HEK293 (cell line): ENCODE measurements around the gene TNPO3.

Source experiments
- CTCF ChIA-PET: fragments of 350-600 bp; formaldehyde crosslinking; extraction: SDS; loops from one replicate; lab custom pipeline; 2021; ENCODE audit warnings: antibody characterized with exemption; lab: Yijun Ruan, JAX
- POLR2A ChIA-PET: fragments of 300-600 bp; formaldehyde crosslinking; extraction: SDS; loops from one replicate; lab custom pipeline; 2020; ENCODE audit warnings: antibody characterized with exemption, inconsistent platforms; lab: Yijun Ruan, JAX
- H3K27ac ChIP-seq: fragments of 200-500 bp; sonication (Bioruptor generic); 2 replicates; pipeline ENCODE4 v1.5.1; 2014; ENCODE audit warnings: low read depth, low read length, control low read depth, inconsistent platforms; ENCODE audit errors: extremely low read depth
- H3K36me3 ChIP-seq, 2 experiments: fragments of 200-500 bp in 1 of 2; sonication (Bioruptor generic) in 1 of 2; 1 replicate in 1 of 2; 2 replicates in 1 of 2; pipeline ENCODE4 v1.5.1; 2014 to 2017; ENCODE audit warnings: inconsistent platforms in 2 of 2, low read length in 2 of 2; ENCODE audit not compliant: control insufficient read depth in 2 of 2, insufficient read depth in 1 of 2
- H3K4me1 ChIP-seq: fragments of 200-500 bp; sonication (Bioruptor generic); 2 replicates; pipeline ENCODE4 v1.5.1; 2014; ENCODE audit warnings: mild to moderate bottlenecking, low read length, inconsistent platforms; ENCODE audit not compliant: control insufficient read depth, insufficient read depth
- H3K4me3 ChIP-seq: 2 replicates; pipeline ENCODE4 v1.5.1; 2011; ENCODE audit warnings: low read depth, mild to moderate bottlenecking, control low read depth, low read length, moderate library complexity
- H3K9me3 ChIP-seq: fragments of 200-500 bp; sonication (Bioruptor generic); 2 replicates; pipeline ENCODE4 v1.5.1; 2014; ENCODE audit warnings: low read depth, low read length, inconsistent platforms; ENCODE audit not compliant: control insufficient read depth, insufficient read depth
- CTCF ChIP-seq: fragments of 450-650 bp; formaldehyde crosslinking; IDR thresholded peaks from 2 replicates; pipeline ENCODE4 v1.5.1; 2016; ENCODE audit warnings: missing biosample characterization, missing genetic modification characterization
- ELK4 ChIP-seq: IDR thresholded peaks from 2 replicates; pipeline ENCODE4 v1.6.1; 2011; ENCODE audit warnings: mild to moderate bottlenecking, low read depth, low read length, borderline replicate concordance
- GFI1B ChIP-seq: fragments of 450-650 bp; formaldehyde crosslinking; IDR thresholded peaks from 2 replicates; pipeline ENCODE4 v1.5.1; 2016; ENCODE audit warnings: missing biosample characterization, missing genetic modification characterization
- GLIS2 ChIP-seq: fragments of 450-650 bp; formaldehyde crosslinking; IDR thresholded peaks from 2 replicates; pipeline ENCODE4 v1.5.1; 2016; ENCODE audit warnings: missing biosample characterization, missing genetic modification characterization
- RBAK ChIP-seq: fragments of 450-650 bp; formaldehyde crosslinking; IDR thresholded peaks from 2 replicates; pipeline ENCODE4 v1.5.1; 2016; ENCODE audit warnings: missing biosample characterization, missing genetic modification characterization
- SETDB1 ChIP-seq: IDR thresholded peaks from one replicate; pipeline ENCODE4 v1.6.1; 2017; ENCODE audit warnings: mild to moderate bottlenecking, low read length, moderate library complexity, mixed read lengths; ENCODE audit not compliant: insufficient read length
- ZBTB49 ChIP-seq: fragments of 450-650 bp; formaldehyde crosslinking; IDR thresholded peaks from 2 replicates; pipeline ENCODE4 v1.5.1; 2016; ENCODE audit warnings: missing biosample characterization, missing genetic modification characterization, low read depth
- ZNF146 ChIP-seq: fragments of 450-650 bp; formaldehyde crosslinking; IDR thresholded peaks from 2 replicates; pipeline ENCODE4 v1.5.1; 2016; ENCODE audit warnings: missing biosample characterization, missing genetic modification characterization
- ZNF148 ChIP-seq: fragments of 450-650 bp; formaldehyde crosslinking; IDR thresholded peaks from 2 replicates; pipeline ENCODE4 v1.5.0; 2017; ENCODE audit warnings: missing biosample characterization, missing genetic modification characterization, borderline replicate concordance
- ZNF202 ChIP-seq: fragments of 450-650 bp; formaldehyde crosslinking; IDR thresholded peaks from 2 replicates; pipeline ENCODE4 v1.5.1; 2016; ENCODE audit warnings: missing biosample characterization, missing genetic modification characterization, borderline replicate concordance
- ZNF350 ChIP-seq: fragments of 450-650 bp; formaldehyde crosslinking; IDR thresholded peaks from 2 replicates; pipeline ENCODE4 v1.5.0; 2017; ENCODE audit warnings: missing biosample characterization, mild to moderate bottlenecking, missing genetic modification characterization
- ZNF48 ChIP-seq: fragments of 450-650 bp; formaldehyde crosslinking; IDR thresholded peaks from 2 replicates; pipeline ENCODE4 v1.5.1; 2016; ENCODE audit warnings: missing biosample characterization, missing genetic modification characterization
- ZNF488 ChIP-seq: fragments of 450-650 bp; formaldehyde crosslinking; IDR thresholded peaks from 2 replicates; pipeline ENCODE4 v1.5.1; 2016; ENCODE audit warnings: missing biosample characterization, missing genetic modification characterization
- ZNF549 ChIP-seq: fragments of 450-650 bp; IDR thresholded peaks from 2 replicates; pipeline ENCODE4 v1.5.1; 2018; ENCODE audit warnings: missing biosample characterization, missing genetic modification characterization, mild to moderate bottlenecking, inconsistent platforms, moderate library complexity
- ZNF560 ChIP-seq: fragments of 450-650 bp; formaldehyde crosslinking; IDR thresholded peaks from 2 replicates; pipeline ENCODE4 v1.5.1; 2017; ENCODE audit warnings: missing biosample characterization, missing genetic modification characterization, borderline replicate concordance
- ZNF660 ChIP-seq: fragments of 450-650 bp; IDR thresholded peaks from 2 replicates; pipeline ENCODE4 v1.5.1; 2018; ENCODE audit warnings: missing biosample characterization, mild to moderate bottlenecking, missing genetic modification characterization
- ZNF692 ChIP-seq: fragments of 450-650 bp; formaldehyde crosslinking; IDR thresholded peaks from 2 replicates; pipeline ENCODE4 v1.5.1; 2016; ENCODE audit warnings: missing biosample characterization, missing genetic modification characterization
- ZNF777 ChIP-seq: fragments of 450-650 bp; formaldehyde crosslinking; IDR thresholded peaks from 2 replicates; pipeline ENCODE4 v1.5.1; 2017; ENCODE audit warnings: missing biosample characterization, missing genetic modification characterization, borderline replicate concordance
- ZSCAN18 ChIP-seq: fragments of 450-650 bp; formaldehyde crosslinking; IDR thresholded peaks from 2 replicates; pipeline ENCODE4 v1.5.1; 2016; ENCODE audit warnings: missing biosample characterization, missing genetic modification characterization

TNPO3 gene

GRCh38 chr7:129073204-129073603, 18.3 kb upstream of the TNPO3 start:
- no peaks in the 10 kb centered on the region for H3K4me1 ChIP-seq
- TF ChIP-seq ZNF48 (tag by site-specific recombination) (no peak), ZNF146 (no peak), ZNF777 (tag by site-specific recombination) (no peak), ZSCAN18 (tag by site-specific recombination) (no peak), GLIS2 (tag by site-specific recombination) (no peak), ZNF692 (tag by site-specific recombination) (no peak), ELK4 (no peak), CTCF (no peak), RBAK (tag by site-specific recombination) (no peak), GFI1B (tag by site-specific recombination) (no peak), ZNF148 (tag by site-specific recombination) (no peak), ZNF488 (tag by site-specific recombination) (no peak), ZBTB49 (tag by site-specific recombination) (no peak), ZNF549 (tag by site-specific recombination) (no peak), ZNF202 (tag by site-specific recombination) (no peak), SETDB1 (no peak), ZNF660 (tag by site-specific recombination) (no peak), ZNF350 (no peak), ZNF560 (tag by site-specific recombination) (no peak)
- H3K9me3 ChIP-seq = no peaks in the 10 kb centered on the region
- no peaks in the 10 kb centered on the region for H3K36me3 ChIP-seq
- CTCF ChIA-PET = interaction anchor here (1.1 kb wide), 1 partner anchor 17 kb away, joined by 4 read pairs; no protein-coding TSS in a partner anchor
- H3K27ac ChIP-seq = no peak overlapping the region
- H3K4me3 ChIP-seq = no peak overlapping the region
- POLR2A ChIA-PET = no interaction called here
